ENCODE measurements around the gene ENHO.

ENHO gene

GRCh38 chr9:34522971-34523797 lies at the start of gene ENHO:
Gene ENHO, minus strand, starts transcription at chr9:34522990. Its CDS starts 1,295 bp downstream, at chr9:34521695.
- peak; percentile 90 for DNase-seq

- DNase-seq, result no peak
Measured at GRCh38 chr9:34572092-34572491, 49.3 kb upstream of the ENHO start.

- no peak for DNase-seq
Measured at GRCh38 chr9:34571481-34571810, 48.7 kb upstream of the ENHO start.

- DNase-seq, result no peak
Measured at GRCh38 chr9:34570809-34571480, 48.2 kb upstream of the ENHO start.

GRCh38 chr9:34570376-34570775 lies 47.6 kb upstream of the ENHO start:
- DNase-seq, result no peak

GRCh38 chr9:34568774-34569173 lies 46.0 kb upstream of the ENHO start:
- DNase-seq, result no peak

GRCh38 chr9:34568133-34568532 lies 45.3 kb upstream of the ENHO start:
- no peak for DNase-seq

GRCh38 chr9:34566972-34567371 lies 44.2 kb upstream of the ENHO start:
- no peak for DNase-seq

- no peak for DNase-seq
Measured at GRCh38 chr9:34566322-34566721, 43.5 kb upstream of the ENHO start.

- DNase-seq, result no peak
Measured at GRCh38 chr9:34565856-34566255, 43.1 kb upstream of the ENHO start.

- DNase-seq, result no peak
Measured at GRCh38 chr9:34564617-34565016, 41.8 kb upstream of the ENHO start.

- no peak for DNase-seq
Measured at GRCh38 chr9:34563262-34563661, 40.5 kb upstream of the ENHO start.

- DNase-seq, result no peak
Measured at GRCh38 chr9:34562135-34562745, 39.5 kb upstream of the ENHO start.

GRCh38 chr9:34560599-34561214 lies 37.9 kb upstream of the ENHO start:
- no peak for DNase-seq

GRCh38 chr9:34559624-34560455 lies 37.0 kb upstream of the ENHO start:
- peak; percentile 59 for DNase-seq

GRCh38 chr9:34558919-34559623 lies 36.3 kb upstream of the ENHO start:
- DNase-seq, result no peak

GRCh38 chr9:34558364-34558763 lies 35.6 kb upstream of the ENHO start:
- no peak for DNase-seq

GRCh38 chr9:34557426-34558321 lies 34.9 kb upstream of the ENHO start:
- DNase-seq, result no peak

GRCh38 chr9:34556949-34557348 lies 34.2 kb upstream of the ENHO start:
- no peak for DNase-seq

GRCh38 chr9:34555936-34556525 lies 33.2 kb upstream of the ENHO start:
- DNase-seq, result no peak

- no peak for DNase-seq
Measured at GRCh38 chr9:34555500-34555899, 32.7 kb upstream of the ENHO start.

Measured in EL (cell line).